GM10266 (cell line): ENCODE measurements around the gene PLA2G5.

ENCODE experiments used
- DNase-seq: peaks from one replicate; pipeline ENCODE4 v3.0.0; 2012; ENCODE audit errors: extremely low spot score
- CTCF ChIP-seq: IDR thresholded peaks from 2 replicates; pipeline ENCODE4 v1.5.1; 2012; ENCODE audit warnings: mild to moderate bottlenecking, low read depth; ENCODE audit not compliant: control insufficient read depth, insufficient read depth; ENCODE audit errors: missing control alignments

PLA2G5 gene

GRCh38 chr1:20100632-20101355 lies 30.8 kb downstream of the PLA2G5 start:
- TF ChIP-seq CTCF: peak; percentile 81
- peak; percentile 59 for DNase-seq

DNA sequence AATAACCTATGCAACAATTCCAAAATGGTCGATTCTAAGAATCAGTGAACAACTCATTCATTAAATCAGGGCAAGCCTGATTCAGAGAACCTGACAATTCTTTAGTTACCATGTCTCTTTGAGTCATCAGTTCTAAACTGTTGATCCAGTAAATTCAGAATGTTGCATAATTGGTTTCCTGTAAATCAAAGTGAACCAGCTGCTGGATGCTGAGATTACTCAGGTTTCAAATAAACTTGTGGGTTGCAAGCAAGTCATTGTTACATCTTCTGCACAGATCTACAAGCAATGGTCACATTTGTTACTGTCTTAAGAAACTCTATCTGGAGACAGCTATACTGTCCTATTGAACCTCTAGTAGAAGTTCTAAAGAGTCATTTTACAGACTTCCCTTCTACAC lies 32.9 kb downstream of the PLA2G5 start:
- TF ChIP-seq CTCF: no peak
- DNase-seq: no peak

DNA sequence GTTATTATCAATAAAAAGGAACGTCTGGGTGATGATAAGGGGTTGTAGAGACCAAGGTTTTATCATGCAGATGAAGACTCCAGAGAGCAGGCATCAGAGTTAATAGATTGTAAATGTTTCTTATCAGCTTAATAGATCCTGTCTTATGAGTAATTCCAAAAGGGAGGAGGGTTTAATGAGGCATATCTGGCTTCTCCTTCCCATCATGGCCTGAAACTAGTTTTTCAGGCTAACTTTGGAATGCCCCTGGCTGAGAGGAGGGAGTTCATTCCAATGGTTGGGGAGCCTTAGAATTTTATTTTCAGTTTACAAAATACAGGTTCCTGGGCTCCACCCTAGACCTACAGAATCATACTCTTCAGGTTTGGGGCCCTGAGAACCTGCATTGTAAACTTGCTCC lies 35.9 kb downstream of the PLA2G5 start:
- TF ChIP-seq CTCF: no peak
- no peak for DNase-seq

DNA sequence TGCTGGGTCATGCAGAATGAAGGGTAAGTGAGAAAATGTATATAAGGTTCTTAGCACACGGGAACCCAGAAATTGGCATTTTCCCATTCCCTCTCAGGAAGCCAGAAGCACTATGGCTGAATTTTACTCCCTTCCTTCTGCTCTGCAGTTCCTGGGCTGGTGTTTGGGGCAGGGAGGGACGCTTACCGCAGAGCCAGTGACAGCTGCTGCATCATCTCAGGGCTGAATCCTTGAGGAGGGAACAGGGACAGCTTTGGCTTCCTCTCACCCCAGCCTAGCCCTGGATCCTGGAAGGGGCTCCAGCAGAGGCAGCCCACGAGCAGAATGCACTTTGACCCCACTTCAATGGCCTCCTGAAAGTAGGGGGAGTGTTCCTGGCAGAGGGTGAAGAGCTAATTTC lies 37.4 kb downstream of the PLA2G5 start:
- no peak for TF ChIP-seq CTCF
- DNase-seq: no peak

DNA sequence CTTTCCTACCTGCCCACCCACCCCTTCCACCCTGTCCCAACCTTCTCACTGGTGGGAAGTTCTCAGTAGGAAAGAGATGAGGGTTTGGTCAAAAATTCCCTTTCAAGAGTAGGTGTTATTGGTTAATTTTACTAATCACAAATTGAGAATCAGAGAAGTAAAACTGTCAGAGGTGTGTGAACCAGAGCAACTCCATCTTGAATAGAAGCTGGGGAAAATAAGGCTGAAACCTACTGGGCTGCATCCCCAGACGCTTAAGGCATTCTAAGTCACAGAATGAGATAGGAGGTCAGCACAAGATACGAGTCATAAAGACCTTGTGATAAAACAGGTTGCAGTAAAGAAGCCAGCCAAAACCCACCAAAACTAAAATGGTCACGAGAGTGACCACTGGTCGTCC lies 37.8 kb downstream of the PLA2G5 start:
- no peak for DNase-seq
- no peak for TF ChIP-seq CTCF

- no peak for TF ChIP-seq CTCF
These were observed 38.6 kb downstream of the PLA2G5 start for GRCh38 chr1:20108366-20109123.

More at GRCh38 chr1:20108366-20109123, 38.6 kb downstream of the PLA2G5 start:
- DNase-seq: no peak
